Thyroid gland (tissue), 4 donors: ENCODE results near the gene PPOX.

Experiments
- POLR2A ChIP-seq, 2 donors: fragments of 450-650 bp; IDR thresholded peaks; one replicate each; pipeline ENCODE4 v1.6.1; 2017; ENCODE audit warnings: antibody characterized with exemption in 2 of 2, mild to moderate bottlenecking in 2 of 2, moderate library complexity in 1 of 2
- TF ChIP-seq, protein P1 (sequence below), 6 experiments: fragments of 200-600 bp in 3 of 6; fragments of 450-650 bp in 3 of 6; sonication (generic) in 3 of 6; IDR thresholded peaks; one replicate each; pipeline ENCODE4 v1.5.1; 2016 to 2019; ENCODE audit warnings: antibody characterized with exemption in 6 of 6, mild to moderate bottlenecking in 2 of 6, inconsistent platforms in 1 of 6, moderate library complexity in 1 of 6

DNA sequence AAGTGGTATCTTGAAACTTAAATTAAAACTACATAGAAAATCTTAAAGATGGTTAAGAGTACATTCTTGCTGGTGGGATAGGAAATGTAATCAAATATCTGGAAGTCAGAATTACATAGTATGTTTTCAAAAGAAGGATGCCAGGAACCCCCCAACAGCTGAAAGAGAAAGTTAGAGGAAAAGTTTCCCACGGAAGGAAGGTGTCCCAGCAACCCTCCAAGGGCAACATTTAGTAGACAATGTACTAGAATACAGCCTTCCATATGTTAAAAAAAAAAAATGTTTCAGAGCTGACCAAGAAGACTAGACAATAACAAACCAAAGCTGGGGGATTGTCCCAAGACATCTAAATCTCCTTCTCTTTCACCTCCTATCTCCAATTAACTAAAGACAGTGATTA, 36.0 kb upstream of the PPOX start:
- TF ChIP-seq, protein P1, sequence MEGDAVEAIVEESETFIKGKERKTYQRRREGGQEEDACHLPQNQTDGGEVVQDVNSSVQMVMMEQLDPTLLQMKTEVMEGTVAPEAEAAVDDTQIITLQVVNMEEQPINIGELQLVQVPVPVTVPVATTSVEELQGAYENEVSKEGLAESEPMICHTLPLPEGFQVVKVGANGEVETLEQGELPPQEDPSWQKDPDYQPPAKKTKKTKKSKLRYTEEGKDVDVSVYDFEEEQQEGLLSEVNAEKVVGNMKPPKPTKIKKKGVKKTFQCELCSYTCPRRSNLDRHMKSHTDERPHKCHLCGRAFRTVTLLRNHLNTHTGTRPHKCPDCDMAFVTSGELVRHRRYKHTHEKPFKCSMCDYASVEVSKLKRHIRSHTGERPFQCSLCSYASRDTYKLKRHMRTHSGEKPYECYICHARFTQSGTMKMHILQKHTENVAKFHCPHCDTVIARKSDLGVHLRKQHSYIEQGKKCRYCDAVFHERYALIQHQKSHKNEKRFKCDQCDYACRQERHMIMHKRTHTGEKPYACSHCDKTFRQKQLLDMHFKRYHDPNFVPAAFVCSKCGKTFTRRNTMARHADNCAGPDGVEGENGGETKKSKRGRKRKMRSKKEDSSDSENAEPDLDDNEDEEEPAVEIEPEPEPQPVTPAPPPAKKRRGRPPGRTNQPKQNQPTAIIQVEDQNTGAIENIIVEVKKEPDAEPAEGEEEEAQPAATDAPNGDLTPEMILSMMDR (IDR thresholded peaks at IDR 0.05) = no peak
- TF ChIP-seq POLR2A (IDR thresholded peaks at IDR 0.05) = no peak
